Prostate gland (tissue), 2 donors: ENCODE data around the gene ACOX3.

Experiments used
- CTCF ChIP-seq, 4 experiments: fragments of 200-600 bp in 2 of 4; fragments of 450-650 bp in 2 of 4; sonication (generic) in 2 of 4; IDR thresholded peaks; 1 replicate in 3 of 4; 2 replicates in 1 of 4; pipeline ENCODE4 v1.5.1; 2016 to 2019; ENCODE audit warnings: antibody characterized with exemption in 4 of 4, mild to moderate bottlenecking in 2 of 4, moderate library complexity in 2 of 4
- POLR2A ChIP-seq: fragments of 450-650 bp; IDR thresholded peaks from one replicate; pipeline ENCODE4 v1.6.1; 2016; ENCODE audit warnings: antibody characterized with exemption, mild to moderate bottlenecking

- TF ChIP-seq CTCF (IDR thresholded peaks at IDR 0.05) = peak; percentile 86 to 89 (median 89)
- no peak for TF ChIP-seq POLR2A
Observed at GRCh38 chr4:8468746-8469535, 28.4 kb upstream of the ACOX3 start.
